ENCODE results near the gene TOM1L2.

TOM1L2 gene

GRCh38 chr17:17902877-17903276, 69.3 kb downstream of the TOM1L2 start:
- Histone ChIP-seq H3K9me3 (no peaks in the 10 kb centered on the region), H3K4me3 (ENCODE audit: low read depth, low read length) (no peak overlapping the region), H3K4me1 (peaks cover 7% of the 10 kb centered on the region), H3K36me3 (no peaks in the 10 kb centered on the region), H3K27me3 (no peaks in the 10 kb centered on the region)
- no peak for TF ChIP-seq CTCF (IDR thresholded peaks at IDR 0.05; ENCODE audit: low read depth, low read length)
- no peak for DNase-seq

GRCh38 chr17:17902376-17902775, 69.8 kb downstream of the TOM1L2 start:
- no peaks in the 10 kb centered on the region for H3K27me3 ChIP-seq
- H3K4me1 ChIP-seq: peaks cover 7% of the 10 kb centered on the region
- TF ChIP-seq CTCF (IDR thresholded peaks at IDR 0.05; ENCODE audit: low read depth, low read length): no peak
- H3K9me3 ChIP-seq: no peaks in the 10 kb centered on the region
- no peak for DNase-seq
- H3K36me3 ChIP-seq: no peaks in the 10 kb centered on the region
- H3K4me3 ChIP-seq (ENCODE audit: low read depth, low read length): no peak overlapping the region

- Histone ChIP-seq H3K9me3 (no peaks in the 10 kb centered on the region), H3K4me1 (peaks cover 7% of the 10 kb centered on the region), H3K4me3 (ENCODE audit: low read depth, low read length) (no peak overlapping the region), H3K36me3 (no peaks in the 10 kb centered on the region), H3K27me3 (no peaks in the 10 kb centered on the region)
- no peak for TF ChIP-seq CTCF (IDR thresholded peaks at IDR 0.05; ENCODE audit: low read depth, low read length)
- peak; percentile 60 for DNase-seq
These were observed 71.3 kb downstream of the TOM1L2 start for GRCh38 chr17:17900615-17901520.

- Histone ChIP-seq H3K4me1 (peaks cover 7% of the 10 kb centered on the region), H3K27me3 (no peaks in the 10 kb centered on the region), H3K4me3 (ENCODE audit: low read depth, low read length) (no peak overlapping the region), H3K9me3 (no peaks in the 10 kb centered on the region), H3K36me3 (no peaks in the 10 kb centered on the region)
- no peak for TF ChIP-seq CTCF (IDR thresholded peaks at IDR 0.05; ENCODE audit: low read depth, low read length)
- DNase-seq: no peak
These were observed 72.7 kb downstream of the TOM1L2 start for GRCh38 chr17:17899486-17899885.

- no peaks in the 10 kb centered on the region for H3K27me3 ChIP-seq
- DNase-seq: no peak
- no peaks in the 10 kb centered on the region for H3K36me3 ChIP-seq
- H3K9me3 ChIP-seq: no peaks in the 10 kb centered on the region
- no peak for TF ChIP-seq CTCF (IDR thresholded peaks at IDR 0.05; ENCODE audit: low read depth, low read length)
- no peak overlapping the region for H3K4me3 ChIP-seq (ENCODE audit: low read depth, low read length)
- peaks cover 7% of the 10 kb centered on the region for H3K4me1 ChIP-seq
These were observed 73.5 kb downstream of the TOM1L2 start for GRCh38 chr17:17898673-17899072.

- Histone ChIP-seq H3K36me3 (no peaks in the 10 kb centered on the region), H3K4me3 (ENCODE audit: low read depth, low read length) (no peak overlapping the region)
- no peak for TF ChIP-seq CTCF (IDR thresholded peaks at IDR 0.05; ENCODE audit: low read depth, low read length)
These were observed 74.8 kb downstream of the TOM1L2 start for GRCh38 chr17:17897442-17897841.

More at GRCh38 chr17:17897442-17897841, 74.8 kb downstream of the TOM1L2 start:
- Histone ChIP-seq H3K27me3 (no peaks in the 10 kb centered on the region), H3K9me3 (no peaks in the 10 kb centered on the region), H3K4me1 (peaks cover 7% of the 10 kb centered on the region)
- DNase-seq: no peak
